GM12875 (cell line): Measurements from ENCODE around the gene LUZP1.
A peak's percentile ranks its signal among the peaks of the same experiment; 100 is the strongest.

ENCODE experiments used
- H3K4me3 ChIP-seq: one replicate; pipeline ENCODE4 v1.5.1; 2011; ENCODE audit warnings: low read depth, low read length, control low read depth
- CTCF ChIP-seq: IDR thresholded peaks from 2 replicates; pipeline ENCODE4 v1.5.1; 2011; ENCODE audit warnings: low read depth, mild to moderate bottlenecking, control low read depth, inconsistent platforms, low read length, moderate library complexity, borderline replicate concordance; ENCODE audit not compliant: insufficient read depth

Gene LUZP1

DNA sequence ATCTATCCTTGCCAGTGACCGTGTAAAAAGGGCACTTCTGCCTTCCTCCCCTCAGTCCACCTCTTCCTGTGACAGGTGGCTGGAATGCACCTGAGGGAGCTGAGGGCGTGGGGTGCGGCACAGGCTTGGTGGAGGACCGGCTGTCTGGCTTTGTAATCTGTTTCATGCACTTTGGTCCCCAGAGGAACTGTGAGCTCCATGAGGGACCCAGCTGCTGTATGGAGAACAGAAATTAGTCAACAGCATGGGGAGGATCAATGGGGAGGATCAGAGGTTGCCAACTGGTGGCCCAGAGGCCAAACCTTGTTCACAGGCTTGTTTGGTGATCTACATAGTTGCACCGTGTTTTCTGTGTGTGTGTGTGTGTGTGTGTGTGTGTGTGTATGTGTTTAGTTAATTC lies 19.0 kb upstream of the LUZP1 start:
- H3K4me3 ChIP-seq, result no peak overlapping the region
- no peak for TF ChIP-seq CTCF

DNA sequence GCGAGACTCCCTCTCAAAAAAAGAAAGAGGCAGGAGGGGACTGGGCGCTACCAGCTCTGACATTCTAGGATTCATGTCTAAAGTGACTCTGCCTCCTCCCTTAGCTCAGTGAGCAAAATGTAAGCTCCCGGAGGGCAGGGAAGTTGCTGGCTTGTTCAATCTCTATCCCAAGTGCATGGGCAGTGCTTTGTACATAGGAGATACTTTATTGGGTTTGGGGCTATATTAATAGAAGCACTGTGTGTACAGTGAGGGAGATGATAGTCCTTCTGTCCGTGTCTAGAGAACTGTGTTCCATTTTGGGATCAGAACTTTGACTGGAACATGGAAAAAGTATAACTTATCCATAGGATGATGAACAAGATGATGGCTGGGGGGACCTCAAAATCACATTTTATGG lies 16.7 kb upstream of the LUZP1 start:
- H3K4me3 ChIP-seq, result no peak overlapping the region
- no peak for TF ChIP-seq CTCF

- peak overlapping the region; percentile 41 for H3K4me3 ChIP-seq
Measured at GRCh38 chr1:23184212-23184934, 15.7 kb upstream of the LUZP1 start.

GRCh38 chr1:23179862-23180261 lies 11.2 kb upstream of the LUZP1 start:
- TF ChIP-seq CTCF, result no peak
- H3K4me3 ChIP-seq, result no peak overlapping the region

More at GRCh38 chr1:23184212-23184934, 15.7 kb upstream of the LUZP1 start:
- peak; percentile 53; the same call in 1 of the 2 replicates for TF ChIP-seq CTCF

- H3K4me3 ChIP-seq, result no peak overlapping the region
- peak; percentile 36; the same call in 1 of the 2 replicates for TF ChIP-seq CTCF
Measured at GRCh38 chr1:23178950-23179349, 10.3 kb upstream of the LUZP1 start.

DNA sequence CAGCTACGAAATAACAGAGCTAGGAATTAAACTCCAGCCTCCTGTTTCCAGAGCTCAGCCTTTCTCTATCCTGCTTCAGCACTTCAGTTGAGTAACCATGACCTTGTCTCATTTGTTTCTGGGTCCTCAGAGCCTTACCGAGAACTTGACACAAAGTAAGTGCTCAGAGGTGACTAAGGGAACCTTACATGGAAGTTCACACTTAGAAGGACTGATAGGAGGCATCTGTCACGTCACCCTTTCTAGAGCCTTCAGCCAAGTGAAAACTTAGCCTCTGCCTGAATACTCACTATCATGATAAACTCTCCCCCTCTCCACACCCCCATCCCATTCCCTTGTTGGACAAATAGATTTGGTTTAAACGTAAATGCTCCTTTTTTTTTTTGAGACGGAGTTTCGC lies 9.8 kb upstream of the LUZP1 start:
- no peak overlapping the region for H3K4me3 ChIP-seq
- no peak for TF ChIP-seq CTCF

DNA sequence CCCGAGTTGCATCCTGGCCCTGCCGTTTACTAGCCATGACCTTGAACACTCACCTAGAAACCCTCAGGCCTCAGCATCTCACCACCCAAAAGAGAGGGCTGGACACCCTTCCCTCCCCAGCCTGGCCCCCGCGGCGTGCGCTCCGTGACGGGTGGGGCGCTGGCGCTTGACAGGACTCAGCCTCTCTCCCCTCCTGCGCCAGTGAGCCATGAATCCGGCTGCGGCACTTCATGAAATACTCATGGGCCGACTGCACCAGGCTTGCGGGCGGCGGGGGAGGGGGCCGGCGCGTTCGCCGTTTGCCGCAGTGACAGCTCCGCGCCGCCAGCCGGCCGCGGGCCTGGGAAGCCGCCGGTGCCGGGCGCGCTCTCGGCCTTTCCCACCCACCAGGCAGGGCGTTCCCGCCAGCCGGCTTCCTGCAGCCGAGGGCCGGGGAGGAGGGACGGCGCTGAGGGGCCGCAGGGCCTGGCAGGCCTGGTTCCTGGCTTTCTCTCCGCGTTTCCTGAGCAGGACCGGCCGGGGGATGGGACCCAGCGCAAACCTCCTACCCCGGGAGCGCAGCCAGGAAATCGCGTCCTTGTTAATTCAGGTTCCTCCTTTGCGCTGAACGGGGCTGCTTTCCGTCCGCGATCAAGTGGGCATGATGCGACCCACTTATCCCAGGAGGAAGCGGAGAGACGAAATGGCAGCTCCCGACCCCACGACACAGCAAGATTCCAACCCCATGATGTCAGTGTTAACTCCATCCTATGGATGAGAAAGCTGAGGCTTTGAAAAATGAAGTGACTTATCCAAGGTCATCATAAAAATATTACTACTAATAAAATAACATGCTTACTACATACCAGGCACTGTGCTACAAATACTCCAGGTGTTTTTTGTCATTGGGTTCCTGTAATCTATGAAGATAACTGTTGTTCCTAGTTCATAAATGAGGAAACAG lies 9.1 kb upstream of the LUZP1 start:
- 0 out of 2 replicates have a peak, but pooled peaks have one; percentile 18 for TF ChIP-seq CTCF

More for the DNA sequence above, 9.1 kb upstream of the LUZP1 start:
- peak overlapping the region; percentile 61 for H3K4me3 ChIP-seq
